ENCODE measurements around the gene CDC37.
A peak's percentile ranks its signal among the peaks of the same experiment; 100 is the strongest.
"Not testable (repeated sequence)": the region's sequence is repeated elsewhere in the genome, so short reads cannot be mapped to it uniquely, and the experiment has no call there.

CDC37 gene

GRCh38 chr19:10416083-10416379, 12.7 kb upstream of the CDC37 start:
- peak overlapping the region; percentile 57 for H3K4me3 ChIP-seq (ENCODE audit: low read length)
- TF ChIP-seq CTCF (IDR thresholded peaks at IDR 0.05; ENCODE audit: insufficient read depth, low read depth, low read length, missing control alignments) = no peak
- DNase-seq (ENCODE audit: low read depth) = no peak

- H3K4me3 ChIP-seq (ENCODE audit: low read length) = no peak overlapping the region
- DNase-seq (ENCODE audit: low read depth) = no peak
- no peak for TF ChIP-seq CTCF (IDR thresholded peaks at IDR 0.05; ENCODE audit: insufficient read depth, low read depth, low read length, missing control alignments)
These were observed 9.1 kb upstream of the CDC37 start for GRCh38 chr19:10412257-10412977.

GRCh38 chr19:10411224-10411623, 7.9 kb upstream of the CDC37 start:
- DNase-seq (ENCODE audit: low read depth) = not testable (repeated sequence)

GRCh38 chr19:10408511-10409283, 5.4 kb upstream of the CDC37 start:
- no peak for TF ChIP-seq CTCF (IDR thresholded peaks at IDR 0.05; ENCODE audit: insufficient read depth, low read depth, low read length, missing control alignments)
- DNase-seq (ENCODE audit: low read depth) = no peak
- no peak overlapping the region for H3K4me3 ChIP-seq (ENCODE audit: low read length)

More at GRCh38 chr19:10411224-10411623, 7.9 kb upstream of the CDC37 start:
- not testable (repeated sequence) for H3K4me3 ChIP-seq (ENCODE audit: low read length)

GRCh38 chr19:10407096-10407495, 3.8 kb upstream of the CDC37 start:
- DNase-seq (ENCODE audit: low read depth) = no peak
- no peak overlapping the region for H3K4me3 ChIP-seq (ENCODE audit: low read length)
- no peak for TF ChIP-seq CTCF (IDR thresholded peaks at IDR 0.05; ENCODE audit: insufficient read depth, low read depth, low read length, missing control alignments)

GRCh38 chr19:10406191-10406590, 2.8 kb upstream of the CDC37 start:
- TF ChIP-seq CTCF (IDR thresholded peaks at IDR 0.05; ENCODE audit: insufficient read depth, low read depth, low read length, missing control alignments) = no peak
- no peak overlapping the region for H3K4me3 ChIP-seq (ENCODE audit: low read length)
- DNase-seq (ENCODE audit: low read depth) = no peak

- peak overlapping the region; percentile 74 for H3K4me3 ChIP-seq (ENCODE audit: low read length)
- no peak for DNase-seq (ENCODE audit: low read depth)
- TF ChIP-seq CTCF (IDR thresholded peaks at IDR 0.05; ENCODE audit: insufficient read depth, low read depth, low read length, missing control alignments) = no peak
These were observed 1.8 kb upstream of the CDC37 start for GRCh38 chr19:10404888-10405820.

All from epithelial cell of esophagus (primary cell).